ENCODE measurements around the gene TAF1A. TPM values are rescaled to one million over a fixed set of nuclear protein-coding genes. Genes with fewer than 3 reads are reported as not detected.

The TAF1A gene
- total RNA-seq, 2 donors from 2014 or later: 5.1 to 5.6 TPM

DNA sequence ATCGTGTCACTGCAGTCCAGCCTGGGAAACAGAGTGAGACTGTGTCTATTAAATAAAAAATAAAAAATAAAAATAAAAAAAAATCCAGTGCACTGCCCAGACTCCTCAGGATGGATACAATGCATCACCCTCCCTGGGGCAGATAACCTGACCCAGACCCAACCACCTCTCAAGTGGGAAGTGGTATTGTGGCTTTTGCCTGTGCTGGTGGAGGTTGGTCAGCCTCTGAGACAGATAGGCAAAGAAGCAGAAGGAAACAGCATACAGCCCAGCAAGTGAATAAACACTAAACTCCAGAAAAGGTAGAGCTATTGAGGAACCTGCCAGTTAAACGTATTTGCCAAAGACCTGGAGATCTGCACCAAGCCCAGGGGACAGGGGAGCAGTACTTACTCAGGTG, 63.8 kb downstream of the TAF1A start:
- DNase-seq: no peak
- Histone ChIP-seq H3K9me3 (no peaks in the 10 kb centered on the region), H3K9ac (ENCODE audit: low read depth in 2 of 2, low read length in 2 of 2) (no peak overlapping the region), H3K27ac (no peak overlapping the region), H3K4me1 (no peaks in the 10 kb centered on the region), H3K27me3 (no peaks in the 10 kb centered on the region), H3K4me3 (no peak overlapping the region), H3K36me3 (no peaks in the 10 kb centered on the region)
- TF ChIP-seq, protein P1, sequence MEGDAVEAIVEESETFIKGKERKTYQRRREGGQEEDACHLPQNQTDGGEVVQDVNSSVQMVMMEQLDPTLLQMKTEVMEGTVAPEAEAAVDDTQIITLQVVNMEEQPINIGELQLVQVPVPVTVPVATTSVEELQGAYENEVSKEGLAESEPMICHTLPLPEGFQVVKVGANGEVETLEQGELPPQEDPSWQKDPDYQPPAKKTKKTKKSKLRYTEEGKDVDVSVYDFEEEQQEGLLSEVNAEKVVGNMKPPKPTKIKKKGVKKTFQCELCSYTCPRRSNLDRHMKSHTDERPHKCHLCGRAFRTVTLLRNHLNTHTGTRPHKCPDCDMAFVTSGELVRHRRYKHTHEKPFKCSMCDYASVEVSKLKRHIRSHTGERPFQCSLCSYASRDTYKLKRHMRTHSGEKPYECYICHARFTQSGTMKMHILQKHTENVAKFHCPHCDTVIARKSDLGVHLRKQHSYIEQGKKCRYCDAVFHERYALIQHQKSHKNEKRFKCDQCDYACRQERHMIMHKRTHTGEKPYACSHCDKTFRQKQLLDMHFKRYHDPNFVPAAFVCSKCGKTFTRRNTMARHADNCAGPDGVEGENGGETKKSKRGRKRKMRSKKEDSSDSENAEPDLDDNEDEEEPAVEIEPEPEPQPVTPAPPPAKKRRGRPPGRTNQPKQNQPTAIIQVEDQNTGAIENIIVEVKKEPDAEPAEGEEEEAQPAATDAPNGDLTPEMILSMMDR (IDR thresholded peaks at IDR 0.05): no peak
- intact Hi-C loops (cut with DNase I): no loop called here

DNA sequence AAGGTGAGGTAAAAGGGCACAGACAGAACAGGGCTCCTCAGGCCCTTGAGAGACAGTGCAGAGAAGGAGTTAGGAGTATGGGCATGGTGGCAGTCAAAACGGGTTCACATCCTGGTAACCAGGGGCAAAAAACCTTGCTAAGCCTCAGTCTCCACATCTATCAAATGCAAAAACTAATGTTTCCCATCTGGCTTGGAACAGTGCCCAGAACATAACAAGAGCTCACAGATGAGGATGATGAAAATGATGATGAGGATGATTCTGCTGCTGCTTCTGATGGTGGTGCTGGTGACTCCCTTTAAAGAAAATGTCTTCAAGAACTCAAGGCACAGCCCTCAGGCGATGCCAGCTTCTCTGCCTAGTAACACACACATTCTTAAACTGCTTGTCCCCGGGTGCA, 65.9 kb downstream of the TAF1A start:
- no peaks in the 10 kb centered on the region for H3K4me1 ChIP-seq
- TF ChIP-seq, protein P1 (IDR thresholded peaks at IDR 0.05): no peak
- no peak overlapping the region for H3K27ac ChIP-seq
- no peak for DNase-seq
- H3K9ac ChIP-seq (ENCODE audit: low read depth in 2 of 2, low read length in 2 of 2): no peak overlapping the region
- H3K9me3 ChIP-seq: no peaks in the 10 kb centered on the region
- intact Hi-C loops (cut with DNase I): no loop called here
- no peak overlapping the region for H3K4me3 ChIP-seq
- H3K36me3 ChIP-seq: no peaks in the 10 kb centered on the region
- H3K27me3 ChIP-seq: no peaks in the 10 kb centered on the region

- Histone ChIP-seq H3K9ac (ENCODE audit: low read depth in 2 of 2, low read length in 2 of 2) (no peak overlapping the region), H3K4me1 (no peaks in the 10 kb centered on the region), H3K27ac (no peak overlapping the region), H3K36me3 (no peaks in the 10 kb centered on the region), H3K4me3 (no peak overlapping the region), H3K27me3 (no peaks in the 10 kb centered on the region), H3K9me3 (no peaks in the 10 kb centered on the region)
- TF ChIP-seq, protein P1 (IDR thresholded peaks at IDR 0.05): no peak
- no peak for DNase-seq
- intact Hi-C loops (cut with DNase I): no loop called here
Measured at GRCh38 chr1:222522105-222522915, 67.4 kb downstream of the TAF1A start.

DNA sequence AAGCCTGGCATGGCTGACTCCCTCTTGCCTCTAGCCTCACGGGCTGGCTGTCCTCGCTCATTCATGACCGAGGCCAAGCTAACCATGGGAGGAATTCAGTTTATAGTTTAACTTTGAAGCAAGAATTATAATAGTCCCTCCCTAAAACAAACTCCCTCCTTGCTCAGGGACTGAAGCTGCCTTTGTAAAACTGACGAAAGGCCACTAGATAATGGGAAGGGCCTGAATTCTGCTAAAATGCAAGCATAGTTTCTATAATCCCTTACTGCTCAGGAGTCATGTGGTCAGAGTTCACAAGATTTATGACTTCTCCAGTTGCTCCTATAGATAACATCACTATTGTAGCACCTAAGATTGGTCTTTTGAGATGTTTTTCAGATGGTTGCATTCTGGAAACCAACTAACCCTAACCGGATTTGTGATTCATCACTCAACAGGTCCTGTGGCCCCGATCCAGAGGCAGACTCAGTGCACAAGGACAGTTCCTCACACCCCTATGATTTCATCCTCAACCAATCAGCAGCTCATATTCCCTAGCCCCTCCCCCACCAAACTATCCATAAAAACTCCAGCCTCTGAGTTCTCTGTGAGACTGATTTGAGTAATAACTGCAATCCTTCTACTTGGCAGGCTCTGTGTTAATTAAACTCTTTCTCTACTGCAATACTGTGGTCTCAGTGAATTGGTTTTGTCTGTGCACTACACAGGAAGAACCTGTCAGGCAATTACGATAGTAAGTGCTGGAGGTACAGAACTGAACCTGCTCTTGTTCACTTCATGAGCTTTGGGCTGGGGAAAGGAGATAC, 68.2 kb downstream of the TAF1A start:
- no peak overlapping the region for H3K4me3 ChIP-seq
- intact Hi-C loops (cut with DNase I): no loop called here
- no peaks in the 10 kb centered on the region for H3K27me3 ChIP-seq
- no peaks in the 10 kb centered on the region for H3K9me3 ChIP-seq
- no peak overlapping the region for H3K27ac ChIP-seq
- DNase-seq: no peak
- H3K36me3 ChIP-seq: no peaks in the 10 kb centered on the region
- H3K9ac ChIP-seq (ENCODE audit: low read depth in 2 of 2, low read length in 2 of 2): no peak overlapping the region
- TF ChIP-seq, protein P1 (IDR thresholded peaks at IDR 0.05): no peak
- no peaks in the 10 kb centered on the region for H3K4me1 ChIP-seq

Other genes starting within 250 kb of the TAF1A start
- under 1 TPM; 0.22 to 0.45 TPM for gene HHIPL2, start 41.8 kb downstream of the TAF1A start, total RNA-seq
- 10 to 100 TPM; 63.5 to 92.4 TPM for gene MIA3, start 28.2 kb upstream of the TAF1A start, total RNA-seq
- gene AIDA, start 122.6 kb upstream of the TAF1A start, total RNA-seq: 10 to 100 TPM; 36.0 to 44.1 TPM
- 10 to 100 TPM; 56.8 to 79.8 TPM for gene BROX, start 122.6 kb upstream of the TAF1A start, total RNA-seq
- gene FAM177B, start 147.3 kb upstream of the TAF1A start, total RNA-seq: 10 to 100 TPM in 1 of 2 donors, 1 to 10 TPM in 1; 8.5 to 19.5 TPM
- 1 to 10 TPM; 2.5 to 2.9 TPM for gene DISP1, start 225.1 kb upstream of the TAF1A start, total RNA-seq

Data from colonic mucosa (tissue), 4 donors.